ENCODE results near the gene ARHGAP26. TPM values are rescaled to one million over a fixed set of nuclear protein-coding genes. Genes with fewer than 3 reads are reported as not detected.
A peak's percentile ranks its signal among the peaks of the same experiment; 100 is the strongest.

Gene ARHGAP26
- total and polyA plus RNA-seq, 4 donors, result 1.8 to 16.7 (median 4.1) TPM

- Histone ChIP-seq H3K27ac (ENCODE audit: low read depth in 1 of 2, low read length in 2 of 2) (peak overlapping the region; percentile 22 to 60), H3K36me3 (ENCODE audit: control insufficient read depth in 4 of 4, insufficient read depth in 3 of 4, low read depth in 1 of 4, low read length in 3 of 4) (no peaks in the 10 kb centered on the region), H3K4me3 (ENCODE audit: low read depth in 1 of 3, low read length in 3 of 3) (no peak overlapping the region), H3K4me1 (ENCODE audit: control insufficient read depth in 4 of 4, insufficient read depth in 4 of 4, low read length in 3 of 4) (peaks cover 7 to 36% (median 28%) of the 10 kb centered on the region in 4 donors), H3K9ac (ENCODE audit: low read depth in 1 of 2, low read length in 2 of 2) (no peak overlapping the region), H3K27me3 (ENCODE audit: control insufficient read depth in 4 of 4, insufficient read depth in 4 of 4, low read length in 3 of 4) (no peaks in the 10 kb centered on the region), H3K9me3 (ENCODE audit: control insufficient read depth in 4 of 4, low read length in 3 of 4) (no peaks in the 10 kb centered on the region)
- DNase-seq (ENCODE audit: low spot score), result no peak
- WGBS, result 60% methylated on average over 1 of the region's 1 CpG
- TF ChIP-seq EGR1 (IDR thresholded peaks at IDR 0.05; ENCODE audit: low read depth in 2 of 2) (no peak), NR2F2 (IDR thresholded peaks at IDR 0.05) (no peak), FOXA1 (IDR thresholded peaks at IDR 0.05) (no peak), RXRA (IDR thresholded peaks at IDR 0.05) (peak in 1 of 2 donors; percentile 5), MAX (IDR thresholded peaks at IDR 0.05) (no peak), GABPA (IDR thresholded peaks at IDR 0.05 in 1 of 2, conservative IDR thresholded peaks at IDR 0.05 in 1 of 2) (no peak), RAD21 (IDR thresholded peaks at IDR 0.05) (peak; percentile 40 to 52), FOXA2 (IDR thresholded peaks at IDR 0.05) (peak; percentile 24), ATF3 (IDR thresholded peaks at IDR 0.05) (no peak), HNF4A (conservative IDR thresholded peaks at IDR 0.05) (peak; percentile 43 to 57), JUND (IDR thresholded peaks at IDR 0.05) (no peak), CTCF (IDR thresholded peaks at IDR 0.05; ENCODE audit: low read depth, low read length, missing input control) (no peak), TAF1 (conservative IDR thresholded peaks at IDR 0.05) (no peak), SP1 (IDR thresholded peaks at IDR 0.05) (peak; percentile 19), ZBTB33 (IDR thresholded peaks at IDR 0.05) (no peak), REST (IDR thresholded peaks at IDR 0.05) (no peak)
These were observed 413.8 kb downstream of the ARHGAP26 start for GRCh38 chr5:143183989-143184388.

- Histone ChIP-seq H3K9ac (ENCODE audit: low read depth in 1 of 2, low read length in 2 of 2) (no peak overlapping the region), H3K27me3 (ENCODE audit: control insufficient read depth in 4 of 4, insufficient read depth in 4 of 4, low read length in 3 of 4) (no peaks in the 10 kb centered on the region), H3K4me1 (ENCODE audit: control insufficient read depth in 4 of 4, insufficient read depth in 4 of 4, low read length in 3 of 4) (peaks cover 7 to 27% (median 24%) of the 10 kb centered on the region in 4 donors), H3K9me3 (ENCODE audit: control insufficient read depth in 4 of 4, low read length in 3 of 4) (no peaks in the 10 kb centered on the region), H3K27ac (ENCODE audit: low read depth in 1 of 2, low read length in 2 of 2) (no peak overlapping the region), H3K36me3 (ENCODE audit: control insufficient read depth in 4 of 4, insufficient read depth in 3 of 4, low read depth in 1 of 4, low read length in 3 of 4) (no peaks in the 10 kb centered on the region), H3K4me3 (ENCODE audit: low read depth in 1 of 3, low read length in 3 of 3) (no peak overlapping the region)
- DNase-seq (ENCODE audit: low spot score), result no peak
- TF ChIP-seq YY1 (IDR thresholded peaks at IDR 0.05) (no peak), FOXA1 (IDR thresholded peaks at IDR 0.05) (no peak), JUND (IDR thresholded peaks at IDR 0.05) (no peak), FOXA2 (IDR thresholded peaks at IDR 0.05) (no peak), ZBTB33 (IDR thresholded peaks at IDR 0.05) (no peak), RXRA (IDR thresholded peaks at IDR 0.05) (no peak), SP1 (IDR thresholded peaks at IDR 0.05) (no peak), GABPA (IDR thresholded peaks at IDR 0.05 in 1 of 2, conservative IDR thresholded peaks at IDR 0.05 in 1 of 2) (no peak), RAD21 (IDR thresholded peaks at IDR 0.05) (no peak), NR2F2 (IDR thresholded peaks at IDR 0.05) (no peak), REST (IDR thresholded peaks at IDR 0.05) (no peak), ATF3 (IDR thresholded peaks at IDR 0.05) (no peak)
These were observed 416.4 kb downstream of the ARHGAP26 start for GRCh38 chr5:143186623-143187022.

All from liver (tissue), 9 donors.